Effector memory CD4-positive, alpha-beta T cell (primary cell): ENCODE results near the gene CACHD1.

ENCODE experiments used
- DNase-seq, 3 donors: peaks; one replicate each; pipeline ENCODE4 v3.0.0-alpha.2; 2020
- H3K27ac ChIP-seq: 2 replicates; pipeline ENCODE4 v1.7.0; 2013; ENCODE audit warnings: mild to moderate bottlenecking, low read length, moderate library complexity; ENCODE audit not compliant: insufficient read depth, poor library complexity, severe bottlenecking
- H3K27me3 ChIP-seq: replicated peaks from 2 replicates; pipeline ENCODE4 v1.7.0; 2013; ENCODE audit warnings: mild to moderate bottlenecking, low read length; ENCODE audit not compliant: insufficient read depth, control insufficient read depth, poor library complexity, severe bottlenecking
- H3K36me3 ChIP-seq: 2 replicates; pipeline ENCODE4 v1.7.0; 2013; ENCODE audit warnings: mild to moderate bottlenecking, low read length, moderate library complexity; ENCODE audit not compliant: control insufficient read depth, insufficient read depth
- H3K4me1 ChIP-seq: 2 replicates; pipeline ENCODE4 v1.7.0; 2013; ENCODE audit warnings: low read length, mild to moderate bottlenecking; ENCODE audit not compliant: control insufficient read depth, insufficient read depth, poor library complexity, severe bottlenecking
- H3K4me3 ChIP-seq: 2 replicates; pipeline ENCODE4 v1.7.0; 2013; ENCODE audit warnings: low read length, low read depth, mild to moderate bottlenecking; ENCODE audit not compliant: insufficient read depth, poor library complexity, severe bottlenecking
- H3K9me3 ChIP-seq: 2 replicates; pipeline ENCODE4 v1.7.0; 2013; ENCODE audit warnings: mild to moderate bottlenecking, low read length, moderate library complexity; ENCODE audit not compliant: control insufficient read depth

CACHD1 gene

GRCh38 chr1:64480999-64481772 lies 11.3 kb downstream of the CACHD1 start:
- Histone ChIP-seq H3K4me3 (no peak overlapping the region), H3K9me3 (no peaks in the 10 kb centered on the region), H3K27ac (no peak overlapping the region), H3K4me1 (no peaks in the 10 kb centered on the region), H3K27me3 (no peaks in the 10 kb centered on the region), H3K36me3 (no peaks in the 10 kb centered on the region)
- no peak for DNase-seq

GRCh38 chr1:64482128-64482527 lies 12.2 kb downstream of the CACHD1 start:
- no peak overlapping the region for H3K27ac ChIP-seq
- no peaks in the 10 kb centered on the region for H3K4me1 ChIP-seq
- DNase-seq = no peak
- H3K9me3 ChIP-seq = no peaks in the 10 kb centered on the region
- no peaks in the 10 kb centered on the region for H3K27me3 ChIP-seq
- no peaks in the 10 kb centered on the region for H3K36me3 ChIP-seq
- no peak overlapping the region for H3K4me3 ChIP-seq

GRCh38 chr1:64482720-64483119 lies 12.8 kb downstream of the CACHD1 start:
- DNase-seq = no peak
- Histone ChIP-seq H3K27ac (no peak overlapping the region), H3K9me3 (no peaks in the 10 kb centered on the region), H3K27me3 (no peaks in the 10 kb centered on the region), H3K36me3 (no peaks in the 10 kb centered on the region), H3K4me1 (no peaks in the 10 kb centered on the region), H3K4me3 (no peak overlapping the region)

- H3K27ac ChIP-seq = no peak overlapping the region
- no peak overlapping the region for H3K4me3 ChIP-seq
- H3K4me1 ChIP-seq = no peaks in the 10 kb centered on the region
- DNase-seq = no peak
- no peaks in the 10 kb centered on the region for H3K9me3 ChIP-seq
- H3K36me3 ChIP-seq = no peaks in the 10 kb centered on the region
- no peaks in the 10 kb centered on the region for H3K27me3 ChIP-seq
Observed at GRCh38 chr1:64483731-64484414, 13.9 kb downstream of the CACHD1 start.

GRCh38 chr1:64484651-64485050 lies 14.7 kb downstream of the CACHD1 start:
- no peaks in the 10 kb centered on the region for H3K4me1 ChIP-seq
- no peaks in the 10 kb centered on the region for H3K9me3 ChIP-seq
- no peak for DNase-seq
- no peaks in the 10 kb centered on the region for H3K36me3 ChIP-seq
- no peak overlapping the region for H3K4me3 ChIP-seq
- no peaks in the 10 kb centered on the region for H3K27me3 ChIP-seq
- no peak overlapping the region for H3K27ac ChIP-seq

GRCh38 chr1:64486193-64486592 lies 16.3 kb downstream of the CACHD1 start:
- H3K27ac ChIP-seq = no peak overlapping the region
- H3K27me3 ChIP-seq = no peaks in the 10 kb centered on the region
- no peaks in the 10 kb centered on the region for H3K4me1 ChIP-seq
- no peak overlapping the region for H3K4me3 ChIP-seq
- no peaks in the 10 kb centered on the region for H3K9me3 ChIP-seq
- no peaks in the 10 kb centered on the region for H3K36me3 ChIP-seq
- DNase-seq = no peak

GRCh38 chr1:64487061-64487460 lies 17.1 kb downstream of the CACHD1 start:
- no peaks in the 10 kb centered on the region for H3K4me1 ChIP-seq
- no peaks in the 10 kb centered on the region for H3K36me3 ChIP-seq
- H3K27ac ChIP-seq = no peak overlapping the region
- DNase-seq = no peak
- H3K4me3 ChIP-seq = no peak overlapping the region
- no peaks in the 10 kb centered on the region for H3K27me3 ChIP-seq
- no peaks in the 10 kb centered on the region for H3K9me3 ChIP-seq

GRCh38 chr1:64488862-64489261 lies 18.9 kb downstream of the CACHD1 start:
- no peaks in the 10 kb centered on the region for H3K27me3 ChIP-seq
- no peaks in the 10 kb centered on the region for H3K4me1 ChIP-seq
- no peaks in the 10 kb centered on the region for H3K36me3 ChIP-seq
- H3K27ac ChIP-seq = no peak overlapping the region
- DNase-seq = no peak
- no peak overlapping the region for H3K4me3 ChIP-seq
- H3K9me3 ChIP-seq = no peaks in the 10 kb centered on the region

GRCh38 chr1:64489707-64490106 lies 19.8 kb downstream of the CACHD1 start:
- no peak for DNase-seq
- no peak overlapping the region for H3K27ac ChIP-seq
- H3K9me3 ChIP-seq = no peaks in the 10 kb centered on the region
- no peak overlapping the region for H3K4me3 ChIP-seq
- no peaks in the 10 kb centered on the region for H3K27me3 ChIP-seq
- H3K36me3 ChIP-seq = no peaks in the 10 kb centered on the region
- H3K4me1 ChIP-seq = no peaks in the 10 kb centered on the region

- Histone ChIP-seq H3K9me3 (no peaks in the 10 kb centered on the region), H3K36me3 (no peaks in the 10 kb centered on the region), H3K27me3 (no peaks in the 10 kb centered on the region), H3K4me1 (no peaks in the 10 kb centered on the region), H3K4me3 (no peak overlapping the region), H3K27ac (no peak overlapping the region)
- no peak for DNase-seq
Observed at GRCh38 chr1:64490213-64490818, 20.4 kb downstream of the CACHD1 start.
